ENCODE results near the gene BCAS1.
A peak's percentile ranks its signal among the peaks of the same experiment; 100 is the strongest.
"Not testable (repeated sequence)": the region's sequence is repeated elsewhere in the genome, so short reads cannot be mapped to it uniquely, and the experiment has no call there.

The BCAS1 gene

GRCh38 chr20:53938739-53939138 is 131.7 kb downstream of the BCAS1 start:
- no peak for TF ChIP-seq CTCF (conservative IDR thresholded peaks at IDR 0.05; ENCODE audit: low read depth, low read length)
- H3K4me3 ChIP-seq (ENCODE audit: low read depth, low read length), result no peak overlapping the region
- no peak for DNase-seq (ENCODE audit: low read depth)

- TF ChIP-seq CTCF (conservative IDR thresholded peaks at IDR 0.05; ENCODE audit: low read depth, low read length), result no peak
Observed at GRCh38 chr20:53937929-53938367, 132.4 kb downstream of the BCAS1 start.

DNA sequence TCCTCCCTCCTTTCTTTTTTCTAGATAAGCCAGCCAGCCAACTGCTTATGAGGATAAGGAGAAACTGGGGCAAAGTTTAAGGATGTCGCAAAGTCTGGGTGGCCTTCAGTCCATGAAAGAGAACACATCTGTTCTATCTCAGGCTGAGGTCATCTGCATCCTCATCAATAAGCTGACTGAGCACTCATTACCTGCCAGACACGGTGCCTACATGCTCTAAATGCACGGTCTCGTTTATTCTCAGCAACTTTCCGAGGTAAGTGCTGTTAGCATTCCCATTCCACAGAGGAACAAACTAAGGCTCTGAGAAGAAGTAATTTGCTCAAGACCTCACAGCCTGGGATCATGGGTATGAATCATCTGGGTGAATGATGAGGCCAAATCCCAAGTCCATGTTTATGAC is 133.1 kb downstream of the BCAS1 start:
- TF ChIP-seq CTCF (conservative IDR thresholded peaks at IDR 0.05; ENCODE audit: low read depth, low read length), result no peak
- no peak overlapping the region for H3K4me3 ChIP-seq (ENCODE audit: low read depth, low read length)
- DNase-seq (ENCODE audit: low read depth), result no peak

More at GRCh38 chr20:53937929-53938367, 132.4 kb downstream of the BCAS1 start:
- no peak overlapping the region for H3K4me3 ChIP-seq (ENCODE audit: low read depth, low read length)
- DNase-seq (ENCODE audit: low read depth), result no peak

DNA sequence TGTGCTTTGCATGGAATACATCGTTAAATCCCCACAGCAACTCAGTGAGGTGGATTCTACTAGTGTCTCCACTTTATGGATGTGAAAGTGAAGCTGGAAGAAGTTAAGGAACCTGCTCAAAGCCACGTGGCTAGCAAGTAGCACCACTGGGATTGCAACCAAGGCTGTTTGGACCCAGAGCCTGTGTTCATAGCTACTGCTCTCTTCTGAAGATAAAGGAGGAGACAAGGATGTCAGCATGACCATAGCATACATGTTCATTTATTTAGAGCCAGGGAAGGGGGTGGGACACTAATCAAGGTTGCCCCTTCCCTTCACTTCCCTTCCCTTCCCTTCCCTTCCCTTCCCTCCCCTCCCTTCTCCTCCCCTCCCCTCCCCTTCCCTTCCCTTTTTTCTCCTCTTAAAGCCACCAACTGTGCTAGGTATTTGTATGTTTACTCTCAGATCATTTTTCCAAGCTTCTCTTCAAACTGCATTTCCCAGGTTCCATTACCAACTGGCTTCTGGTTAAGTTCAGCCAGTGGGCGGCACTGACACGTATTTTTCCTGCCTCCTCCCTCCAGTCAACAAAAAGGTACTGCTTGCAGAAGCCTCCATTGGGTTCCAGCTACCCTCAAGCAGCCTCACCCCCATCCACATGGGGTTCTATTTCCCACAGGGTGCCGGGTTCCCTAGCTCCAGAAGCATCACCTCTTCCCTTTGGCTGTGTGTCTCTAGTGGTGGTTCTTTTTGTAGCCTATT is 134.9 kb downstream of the BCAS1 start:
- no peak overlapping the region for H3K4me3 ChIP-seq (ENCODE audit: low read depth, low read length)
- DNase-seq (ENCODE audit: low read depth), result no peak
- no peak for TF ChIP-seq CTCF (conservative IDR thresholded peaks at IDR 0.05; ENCODE audit: low read depth, low read length)

DNA sequence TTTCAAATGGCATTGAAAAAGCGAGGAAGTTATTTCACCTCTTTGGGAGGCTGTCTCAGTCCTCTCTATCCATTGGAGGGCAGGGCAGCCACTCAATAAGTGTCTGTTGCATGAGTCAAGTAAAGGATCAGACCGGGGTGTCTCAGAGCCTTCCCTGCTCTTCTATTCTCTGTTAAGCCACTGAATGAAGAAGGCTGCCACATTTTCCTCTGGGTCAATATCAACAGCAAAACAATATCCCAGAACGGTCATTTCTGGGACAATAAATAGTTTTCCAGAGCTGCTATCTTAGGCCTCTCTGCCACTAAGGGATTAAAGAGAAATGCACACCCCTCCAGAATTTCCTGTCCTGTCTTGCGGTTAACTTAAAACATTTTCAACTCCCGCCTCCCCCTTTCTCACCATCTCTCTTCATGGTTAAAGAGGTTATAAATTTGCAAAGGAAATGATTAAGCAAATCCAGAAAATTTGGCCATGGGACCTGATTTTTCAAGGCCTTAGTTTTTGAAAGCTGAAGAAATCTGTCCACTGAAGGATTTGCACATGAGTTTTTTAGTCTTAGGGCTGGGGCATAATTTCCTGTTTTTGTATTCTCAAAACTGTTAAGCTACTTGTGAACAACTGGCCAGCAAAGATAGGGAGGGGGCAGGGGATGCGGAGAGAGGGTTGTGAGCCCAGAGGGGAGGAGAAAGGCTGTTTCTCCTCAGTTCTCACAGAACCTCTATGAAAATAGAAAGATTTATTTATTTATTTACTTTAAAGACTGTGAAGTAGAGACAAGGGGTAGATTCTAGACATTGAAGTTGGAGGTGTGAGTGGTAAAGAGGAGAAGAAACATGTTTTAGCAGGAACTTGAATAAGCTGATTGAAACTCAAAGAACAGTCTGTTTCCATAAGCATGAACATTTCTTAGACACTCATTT is 135.7 kb downstream of the BCAS1 start:
- DNase-seq (ENCODE audit: low read depth), result peak; percentile 91
- TF ChIP-seq CTCF (conservative IDR thresholded peaks at IDR 0.05; ENCODE audit: low read depth, low read length), result no peak
- no peak overlapping the region for H3K4me3 ChIP-seq (ENCODE audit: low read depth, low read length)

GRCh38 chr20:53933232-53933846 is 137.1 kb downstream of the BCAS1 start:
- no peak for TF ChIP-seq CTCF (conservative IDR thresholded peaks at IDR 0.05; ENCODE audit: low read depth, low read length)
- H3K4me3 ChIP-seq (ENCODE audit: low read depth, low read length), result no peak overlapping the region
- no peak for DNase-seq (ENCODE audit: low read depth)

- not testable (repeated sequence) for DNase-seq (ENCODE audit: low read depth); H3K4me3 ChIP-seq (ENCODE audit: low read depth, low read length)
Observed at GRCh38 chr20:53932655-53933192, 137.7 kb downstream of the BCAS1 start.
